ENCODE data around the gene PREX1.
"Not testable (repeated sequence)": the region's sequence is repeated elsewhere in the genome, so short reads cannot be mapped to it uniquely, and the experiment has no call there.

The PREX1 gene

DNA sequence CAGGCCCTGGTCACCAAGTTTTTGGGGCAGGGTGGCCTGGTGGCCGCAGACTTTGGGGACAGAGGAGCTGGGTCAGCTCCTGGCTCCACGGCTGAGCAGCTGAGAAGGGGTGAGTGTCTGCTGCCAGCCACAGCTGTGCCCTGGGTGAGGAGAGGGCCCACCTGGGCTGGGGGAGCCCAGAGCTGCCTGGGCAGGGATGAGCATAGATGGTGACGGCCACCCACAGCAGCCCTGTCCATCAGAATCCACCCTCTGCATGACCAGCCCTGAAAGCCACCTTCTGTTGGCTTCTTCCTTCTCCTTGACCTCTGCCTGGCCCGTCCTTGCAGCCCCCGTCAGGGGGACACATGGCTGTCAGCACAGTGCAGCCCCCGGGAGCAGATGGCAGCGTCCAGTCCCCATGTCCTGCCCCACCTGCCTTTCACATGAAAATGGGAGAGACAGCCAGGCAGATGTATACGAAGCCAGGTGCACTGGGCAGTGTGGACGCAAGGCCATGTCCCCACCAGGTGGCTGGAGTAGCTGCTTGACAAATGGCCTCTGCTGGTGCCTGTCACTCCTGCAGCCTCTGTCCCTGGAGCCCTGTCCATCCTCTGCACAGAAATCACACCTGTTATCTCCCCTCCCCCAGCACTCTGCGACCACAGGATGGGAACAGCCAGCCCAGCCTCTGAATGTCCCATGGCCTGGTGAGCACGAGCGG, 220.8 kb downstream of the PREX1 start:
- no peak for DNase-seq (ENCODE audit: low read depth in 2 of 2)

- DNase-seq (ENCODE audit: low read depth in 2 of 2): no peak
Measured at GRCh38 chr20:48606172-48606840, 221.5 kb downstream of the PREX1 start.

GRCh38 chr20:48605364-48606171, 222.2 kb downstream of the PREX1 start:
- no peak for DNase-seq (ENCODE audit: low read depth in 2 of 2)

- DNase-seq (ENCODE audit: low read depth in 2 of 2): no peak
Measured at GRCh38 chr20:48604936-48605335, 222.9 kb downstream of the PREX1 start.

DNA sequence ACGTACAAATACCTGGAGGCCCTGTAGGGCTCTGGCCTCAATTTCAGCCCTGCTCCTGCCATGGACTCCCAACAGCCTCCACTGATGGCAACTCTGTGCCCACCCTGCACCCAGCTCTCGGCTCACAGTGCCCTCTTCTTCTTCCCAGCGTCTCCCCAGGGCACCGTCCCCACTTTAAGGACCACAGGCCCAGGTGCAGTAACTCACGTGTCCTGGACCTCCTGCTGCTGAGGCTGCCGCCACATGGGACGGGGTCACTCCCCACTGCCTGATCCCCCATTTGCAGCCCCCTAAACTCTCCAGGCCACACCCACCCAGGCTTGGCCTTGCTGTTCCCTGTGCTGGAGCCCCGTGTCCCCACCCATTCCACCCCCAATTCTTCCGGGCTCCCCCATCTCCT, 223.4 kb downstream of the PREX1 start:
- no peak for DNase-seq (ENCODE audit: low read depth in 2 of 2)

DNA sequence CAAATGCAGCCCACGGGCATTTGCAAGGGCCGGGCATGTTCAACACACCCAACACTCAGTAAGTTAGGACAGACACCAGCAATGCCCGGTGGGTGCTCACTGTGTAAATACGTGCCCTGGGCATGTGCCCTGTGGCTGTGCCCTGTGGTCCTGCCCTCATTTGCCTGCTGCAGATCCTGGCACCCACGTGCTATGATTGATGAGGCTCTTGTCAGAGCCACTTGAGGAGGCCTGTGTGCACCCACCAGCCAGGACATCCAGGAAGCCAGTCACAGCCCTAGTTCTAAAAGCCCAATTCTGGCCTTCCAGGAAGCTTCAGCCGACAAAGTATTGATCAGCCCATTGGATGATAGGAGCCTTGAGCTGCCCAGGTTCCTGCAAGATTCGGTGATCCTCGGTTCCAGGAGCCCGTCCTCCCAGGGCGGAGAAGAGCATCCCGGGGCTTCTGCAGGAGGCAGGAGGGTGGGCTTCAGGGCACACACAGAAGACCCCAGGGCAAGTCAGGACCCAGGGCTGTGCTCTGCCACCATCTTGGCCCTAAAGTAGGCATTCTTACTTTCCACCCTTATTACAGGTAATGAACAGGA, 223.9 kb downstream of the PREX1 start:
- DNase-seq (ENCODE audit: low read depth in 2 of 2): no peak

GRCh38 chr20:48603116-48603818, 224.5 kb downstream of the PREX1 start:
- no peak for DNase-seq (ENCODE audit: low read depth in 2 of 2)

DNA sequence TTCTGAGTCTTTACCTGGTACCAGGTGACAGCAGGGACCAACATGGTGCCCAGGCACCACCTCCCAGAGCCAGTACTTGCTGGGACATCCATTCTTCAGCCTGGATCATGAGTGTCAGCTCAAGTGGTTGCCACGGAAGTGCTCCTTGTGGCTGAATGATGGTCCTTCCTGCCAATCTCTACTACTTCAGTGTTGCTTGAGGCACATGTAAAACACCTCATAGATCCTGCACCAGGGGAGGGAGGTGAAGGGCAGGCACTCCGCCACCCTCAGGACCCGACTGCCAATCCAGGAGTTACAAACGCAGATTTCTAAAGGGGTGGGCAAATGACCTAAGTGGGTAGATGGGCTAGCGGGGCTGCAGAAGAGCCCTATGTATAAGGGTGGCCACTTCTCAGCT, 226.0 kb downstream of the PREX1 start:
- no peak for DNase-seq (ENCODE audit: low read depth in 2 of 2)

DNA sequence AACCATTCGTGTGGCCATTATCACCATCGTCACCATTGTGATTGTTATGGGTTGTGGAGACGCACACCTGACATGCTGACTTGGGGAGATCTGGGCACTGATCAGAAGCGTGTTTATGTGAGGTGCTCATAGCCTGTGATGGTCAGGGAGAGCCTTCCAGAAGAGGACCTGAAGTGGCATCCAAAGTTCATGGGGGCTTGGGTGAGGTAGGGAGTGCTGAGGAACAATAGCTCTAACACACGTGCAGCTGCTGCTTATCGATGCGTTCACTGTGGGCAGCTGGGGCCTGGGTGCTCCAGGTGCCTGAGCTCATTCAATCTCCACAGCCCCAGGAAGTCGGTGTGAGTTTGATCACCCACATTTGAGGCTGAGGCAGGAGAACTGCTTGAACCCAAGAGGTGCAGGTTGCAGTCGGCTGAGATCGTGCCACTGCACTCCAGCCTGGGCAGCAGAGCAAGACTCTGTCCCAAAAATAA, 227.3 kb downstream of the PREX1 start:
- DNase-seq (ENCODE audit: low read depth in 2 of 2): no peak

DNA sequence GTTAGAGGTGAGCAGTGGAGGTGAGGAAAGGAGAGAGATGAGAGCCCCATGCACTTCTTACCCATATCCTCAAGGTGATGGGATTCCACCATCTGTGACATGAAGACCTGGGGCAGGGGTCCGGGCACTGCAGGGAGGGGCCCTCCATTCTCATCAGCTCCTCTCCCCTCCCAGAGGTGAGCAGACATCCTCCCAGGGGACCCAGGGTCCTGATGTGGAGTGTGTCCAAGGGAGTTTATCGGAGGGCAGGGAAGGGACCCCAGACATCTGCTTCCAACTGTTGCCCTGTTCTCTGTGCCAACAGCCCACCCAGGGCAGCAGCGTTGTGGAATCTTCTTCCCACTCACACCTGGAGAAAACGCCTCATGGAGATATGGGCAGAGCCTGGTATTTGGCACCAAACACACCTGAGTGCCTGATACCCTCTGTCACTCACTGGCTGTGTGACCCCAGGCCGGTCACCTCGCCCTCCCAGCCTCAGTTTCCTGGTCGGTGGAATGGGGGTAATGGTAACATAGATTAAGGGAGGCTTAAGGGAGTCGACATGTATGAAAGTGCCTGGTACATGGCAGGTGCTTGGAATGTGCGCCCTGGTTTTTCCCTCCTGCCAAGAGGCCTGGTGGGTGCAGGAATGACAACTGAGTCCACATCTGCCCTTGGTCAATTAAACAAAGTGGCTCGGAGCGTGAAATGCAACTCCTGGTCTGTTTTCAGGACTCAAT, 227.9 kb downstream of the PREX1 start:
- DNase-seq (ENCODE audit: low read depth in 2 of 2): no peak

DNA sequence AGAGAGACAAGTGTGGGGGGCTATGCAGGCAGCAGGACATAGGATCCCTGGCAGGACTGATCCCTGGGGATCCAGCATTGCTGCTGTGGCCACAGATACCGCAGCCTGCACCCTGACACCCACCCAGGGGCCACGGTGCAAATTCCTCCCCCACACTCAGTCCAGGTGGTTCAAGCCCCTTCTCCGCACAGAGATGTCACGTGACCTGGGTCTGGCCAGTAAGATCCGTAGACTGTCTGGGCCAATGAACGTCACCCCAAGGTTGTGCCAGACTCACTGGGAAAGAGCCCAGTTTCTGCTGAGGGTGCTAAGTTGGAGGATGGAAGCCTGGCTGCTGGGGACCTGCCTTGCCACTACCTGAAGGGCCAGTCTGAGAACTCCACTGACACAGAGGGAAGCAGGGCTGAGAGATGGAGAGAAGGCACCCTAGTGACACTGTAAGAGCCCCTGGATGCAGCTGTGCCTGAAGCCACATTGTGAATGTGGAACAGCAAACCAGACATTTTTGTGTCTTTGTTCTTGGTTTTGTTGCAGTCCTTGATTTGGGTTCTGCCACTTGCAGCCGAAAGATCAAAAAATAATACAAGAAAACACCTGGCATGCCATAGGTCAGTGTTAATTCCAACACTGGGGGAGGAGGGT, 228.6 kb downstream of the PREX1 start:
- DNase-seq (ENCODE audit: low read depth in 2 of 2): no peak

DNA sequence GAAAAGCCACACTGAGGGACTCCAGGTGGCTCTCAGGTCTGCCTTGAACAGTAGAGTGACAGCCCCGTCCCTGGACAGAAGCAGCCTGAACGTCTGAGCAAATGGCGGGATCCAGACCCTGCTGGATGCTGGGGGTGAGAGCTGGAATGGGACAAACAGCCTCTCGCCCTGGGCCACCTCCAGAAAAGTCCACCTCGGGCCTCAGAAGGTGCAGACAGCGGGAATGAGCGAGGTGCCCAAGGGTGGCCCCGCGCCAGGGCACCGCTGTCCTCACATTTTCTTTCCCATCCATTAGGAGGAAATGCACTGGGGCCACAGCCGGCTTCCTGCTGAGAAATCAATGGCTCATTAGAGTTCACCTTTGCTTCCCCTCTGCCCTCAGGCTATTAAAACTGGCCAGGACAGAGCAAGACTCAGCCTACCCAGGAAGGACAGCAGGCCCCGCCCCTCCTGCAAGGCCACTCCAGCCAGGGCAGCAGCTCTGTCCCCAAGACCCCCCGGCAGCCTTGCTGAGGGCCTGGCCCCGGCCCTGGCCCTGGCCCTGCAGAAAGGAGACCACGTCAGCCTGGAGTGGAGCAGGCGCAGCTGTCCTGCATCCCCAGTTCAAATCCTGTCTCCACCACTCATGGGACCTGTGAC, 229.4 kb downstream of the PREX1 start:
- not testable (repeated sequence) for DNase-seq (ENCODE audit: low read depth in 2 of 2)

GRCh38 chr20:48597521-48598302, 230.1 kb downstream of the PREX1 start:
- no peak for DNase-seq (ENCODE audit: low read depth in 2 of 2)

GRCh38 chr20:48596334-48596898, 231.4 kb downstream of the PREX1 start:
- no peak for DNase-seq (ENCODE audit: low read depth in 2 of 2)

DNA sequence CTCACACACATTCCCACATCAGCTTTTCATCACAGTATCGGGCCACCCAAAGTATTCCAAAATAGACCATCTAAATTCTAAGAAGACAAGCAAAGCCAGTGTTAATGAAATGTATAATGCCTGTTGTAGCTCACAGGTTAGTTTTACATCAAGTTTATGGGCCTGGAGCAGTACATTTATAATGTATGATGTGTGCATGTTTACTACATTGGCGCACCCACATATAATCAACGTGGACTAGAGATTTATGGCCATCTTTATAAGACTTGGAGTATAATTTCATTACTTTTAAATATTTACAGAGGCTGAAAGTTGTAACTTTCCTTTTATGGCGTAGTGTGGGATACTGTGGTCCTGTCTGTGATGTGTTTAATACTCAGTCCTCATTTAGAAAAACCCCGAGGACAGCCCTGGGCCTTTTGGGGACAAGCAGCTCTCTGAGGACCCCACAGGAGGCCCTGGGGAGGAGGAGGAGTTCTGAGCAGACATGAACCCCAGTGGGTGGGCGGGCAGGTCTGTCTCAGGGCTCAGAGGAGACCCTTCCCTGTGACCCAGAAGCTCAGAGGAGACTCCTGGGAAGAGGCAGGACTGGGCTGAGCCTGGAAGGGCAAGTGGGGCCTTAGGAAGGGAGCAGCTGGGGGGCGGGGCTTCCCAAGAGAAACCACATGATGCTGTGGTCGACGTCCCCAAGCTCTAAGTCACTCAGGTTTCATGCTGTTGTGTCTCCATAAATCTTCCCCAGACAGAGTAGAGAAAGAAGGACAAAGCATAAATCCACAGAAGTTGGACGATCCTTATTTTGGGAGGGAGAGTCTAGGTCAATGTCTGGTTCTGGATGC, 232.1 kb downstream of the PREX1 start:
- no peak for DNase-seq (ENCODE audit: low read depth in 2 of 2)

- DNase-seq (ENCODE audit: low read depth in 2 of 2): no peak
Measured at GRCh38 chr20:48594533-48594932, 233.3 kb downstream of the PREX1 start.

- no peak for DNase-seq (ENCODE audit: low read depth in 2 of 2)
Measured at GRCh38 chr20:48592107-48592940, 235.5 kb downstream of the PREX1 start.

All from stimulated activated CD8-positive, alpha-beta memory T cell treated with anti-CD3 and anti-CD28 coated beads, Interleukin-7, amount 100 ng/mL, for 4 hours (primary cell).